Measurements from ENCODE around the gene ZNF358. TPM values are rescaled to one million over a fixed set of nuclear protein-coding genes. Genes with fewer than 3 reads are reported as not detected.

Gene ZNF358
- total RNA-seq, 1 experiment from 2014 or later, result 30.2 TPM

- Histone ChIP-seq H3K27me3 (ENCODE audit: control insufficient read depth, insufficient read depth, low read length) (no peaks in the 10 kb centered on the region), H3K36me3 (ENCODE audit: control insufficient read depth, insufficient read depth, low read length) (no peaks in the 10 kb centered on the region), H3K4me1 (ENCODE audit: control insufficient read depth, insufficient read depth, low read length) (peaks cover 6% of the 10 kb centered on the region), H3K27ac (ENCODE audit: low read length) (no peak overlapping the region), H3K9me3 (ENCODE audit: control insufficient read depth, insufficient read depth, low read depth, low read length) (no peaks in the 10 kb centered on the region), H3K4me3 (ENCODE audit: low read depth in 2 of 2, low read length in 2 of 2) (no peak overlapping the region)
- BruUV-seq (replicated peaks), result no TSS peak
- in situ Hi-C loops (cut with HindIII; ENCODE audit: low pct_unique_long_range_greater_than_20kb, low sequenced_read_pairs) (no loop called here), intact Hi-C loops (cut with micrococcal nuclease; ENCODE audit: unreplicated experiment) (no loop called here)
- DNase-seq (ENCODE audit: low read depth, low spot score) (no peak), ATAC-seq (no peak)
- TF ChIP-seq SIN3A (IDR thresholded peaks at IDR 0.05; ENCODE audit: borderline replicate concordance, insufficient read depth, low read depth, low read length) (no peak), TCF7L2 (IDR thresholded peaks at IDR 0.05; ENCODE audit: low read depth, low read length) (no peak), POLR2AphosphoS5 (IDR thresholded peaks at IDR 0.05; ENCODE audit: low read depth, low read length) (no peak)
- TF ChIP-seq, protein P1, sequence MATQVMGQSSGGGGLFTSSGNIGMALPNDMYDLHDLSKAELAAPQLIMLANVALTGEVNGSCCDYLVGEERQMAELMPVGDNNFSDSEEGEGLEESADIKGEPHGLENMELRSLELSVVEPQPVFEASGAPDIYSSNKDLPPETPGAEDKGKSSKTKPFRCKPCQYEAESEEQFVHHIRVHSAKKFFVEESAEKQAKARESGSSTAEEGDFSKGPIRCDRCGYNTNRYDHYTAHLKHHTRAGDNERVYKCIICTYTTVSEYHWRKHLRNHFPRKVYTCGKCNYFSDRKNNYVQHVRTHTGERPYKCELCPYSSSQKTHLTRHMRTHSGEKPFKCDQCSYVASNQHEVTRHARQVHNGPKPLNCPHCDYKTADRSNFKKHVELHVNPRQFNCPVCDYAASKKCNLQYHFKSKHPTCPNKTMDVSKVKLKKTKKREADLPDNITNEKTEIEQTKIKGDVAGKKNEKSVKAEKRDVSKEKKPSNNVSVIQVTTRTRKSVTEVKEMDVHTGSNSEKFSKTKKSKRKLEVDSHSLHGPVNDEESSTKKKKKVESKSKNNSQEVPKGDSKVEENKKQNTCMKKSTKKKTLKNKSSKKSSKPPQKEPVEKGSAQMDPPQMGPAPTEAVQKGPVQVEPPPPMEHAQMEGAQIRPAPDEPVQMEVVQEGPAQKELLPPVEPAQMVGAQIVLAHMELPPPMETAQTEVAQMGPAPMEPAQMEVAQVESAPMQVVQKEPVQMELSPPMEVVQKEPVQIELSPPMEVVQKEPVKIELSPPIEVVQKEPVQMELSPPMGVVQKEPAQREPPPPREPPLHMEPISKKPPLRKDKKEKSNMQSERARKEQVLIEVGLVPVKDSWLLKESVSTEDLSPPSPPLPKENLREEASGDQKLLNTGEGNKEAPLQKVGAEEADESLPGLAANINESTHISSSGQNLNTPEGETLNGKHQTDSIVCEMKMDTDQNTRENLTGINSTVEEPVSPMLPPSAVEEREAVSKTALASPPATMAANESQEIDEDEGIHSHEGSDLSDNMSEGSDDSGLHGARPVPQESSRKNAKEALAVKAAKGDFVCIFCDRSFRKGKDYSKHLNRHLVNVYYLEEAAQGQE (IDR thresholded peaks at IDR 0.05; ENCODE audit: insufficient read depth in 1 of 2, low read depth in 2 of 2, low read length in 1 of 2), result no peak
- TF ChIP-seq, protein P2, sequence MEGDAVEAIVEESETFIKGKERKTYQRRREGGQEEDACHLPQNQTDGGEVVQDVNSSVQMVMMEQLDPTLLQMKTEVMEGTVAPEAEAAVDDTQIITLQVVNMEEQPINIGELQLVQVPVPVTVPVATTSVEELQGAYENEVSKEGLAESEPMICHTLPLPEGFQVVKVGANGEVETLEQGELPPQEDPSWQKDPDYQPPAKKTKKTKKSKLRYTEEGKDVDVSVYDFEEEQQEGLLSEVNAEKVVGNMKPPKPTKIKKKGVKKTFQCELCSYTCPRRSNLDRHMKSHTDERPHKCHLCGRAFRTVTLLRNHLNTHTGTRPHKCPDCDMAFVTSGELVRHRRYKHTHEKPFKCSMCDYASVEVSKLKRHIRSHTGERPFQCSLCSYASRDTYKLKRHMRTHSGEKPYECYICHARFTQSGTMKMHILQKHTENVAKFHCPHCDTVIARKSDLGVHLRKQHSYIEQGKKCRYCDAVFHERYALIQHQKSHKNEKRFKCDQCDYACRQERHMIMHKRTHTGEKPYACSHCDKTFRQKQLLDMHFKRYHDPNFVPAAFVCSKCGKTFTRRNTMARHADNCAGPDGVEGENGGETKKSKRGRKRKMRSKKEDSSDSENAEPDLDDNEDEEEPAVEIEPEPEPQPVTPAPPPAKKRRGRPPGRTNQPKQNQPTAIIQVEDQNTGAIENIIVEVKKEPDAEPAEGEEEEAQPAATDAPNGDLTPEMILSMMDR (IDR thresholded peaks at IDR 0.05), result no peak
- POLR2A ChIA-PET, result no interaction called here
- CTCF ChIA-PET, result no interaction called here
Observed at GRCh38 chr19:7492142-7492541, 23.8 kb upstream of the ZNF358 start.

DNA sequence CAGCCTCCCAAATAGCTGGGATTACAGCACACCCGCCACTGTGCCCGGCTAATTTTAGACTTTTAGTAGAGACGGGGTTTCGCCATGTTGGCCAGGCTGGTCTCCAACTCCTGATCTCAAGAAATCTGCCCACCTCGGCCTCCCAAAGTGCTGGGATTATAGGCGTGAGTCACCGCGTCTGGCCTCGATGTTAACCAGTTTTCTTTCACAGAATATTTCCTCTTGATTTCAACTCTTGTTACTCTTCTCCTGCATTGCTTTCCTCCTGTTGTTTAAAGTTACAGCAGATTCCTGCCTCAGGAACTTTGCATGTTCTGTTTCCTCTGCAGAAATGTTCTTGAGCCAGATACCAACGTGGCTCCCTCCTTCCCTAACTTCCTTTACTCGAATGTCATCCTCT is 23.3 kb upstream of the ZNF358 start:
- H3K4me3 ChIP-seq (ENCODE audit: low read depth in 2 of 2, low read length in 2 of 2), result no peak overlapping the region
- intact Hi-C loops (cut with micrococcal nuclease; ENCODE audit: unreplicated experiment) (no loop called here), in situ Hi-C loops (cut with HindIII; ENCODE audit: low pct_unique_long_range_greater_than_20kb, low sequenced_read_pairs) (no loop called here)
- H3K27me3 ChIP-seq (ENCODE audit: control insufficient read depth, insufficient read depth, low read length), result no peaks in the 10 kb centered on the region
- no TSS peak for BruUV-seq (replicated peaks)
- ChIA-PET POLR2A (no interaction called here), CTCF (no interaction called here)
- DNase-seq (ENCODE audit: low read depth, low spot score) (no peak), ATAC-seq (no peak)
- TF ChIP-seq, protein P2 (IDR thresholded peaks at IDR 0.05), result no peak
- no peak for TF ChIP-seq TCF7L2 (IDR thresholded peaks at IDR 0.05; ENCODE audit: low read depth, low read length)
- TF ChIP-seq, protein P1 (IDR thresholded peaks at IDR 0.05; ENCODE audit: insufficient read depth in 1 of 2, low read depth in 2 of 2, low read length in 1 of 2), result no peak
- TF ChIP-seq SIN3A (IDR thresholded peaks at IDR 0.05; ENCODE audit: borderline replicate concordance, insufficient read depth, low read depth, low read length), result no peak
- no peak overlapping the region for H3K27ac ChIP-seq (ENCODE audit: low read length)
- H3K4me1 ChIP-seq (ENCODE audit: control insufficient read depth, insufficient read depth, low read length), result peaks cover 6% of the 10 kb centered on the region
- no peaks in the 10 kb centered on the region for H3K36me3 ChIP-seq (ENCODE audit: control insufficient read depth, insufficient read depth, low read length)
- no peaks in the 10 kb centered on the region for H3K9me3 ChIP-seq (ENCODE audit: control insufficient read depth, insufficient read depth, low read depth, low read length)

All from Panc1 (cell line).